Loucy (cell line): ENCODE data around the gene RAD50.

Source experiments
- H2AFZ ChIP-seq: fragments of 200-600 bp; sonication (generic); 2 replicates; pipeline ENCODE4 v1.6.0; 2016; ENCODE audit warnings: antibody characterized with exemption, mild to moderate bottlenecking, low read length, moderate library complexity
- H3F3A ChIP-seq: fragments of 200-600 bp; 2 replicates; pipeline ENCODE4 v1.6.0; 2016; ENCODE audit warnings: antibody characterized with exemption, low read depth, mild to moderate bottlenecking
- H3K27me3 ChIP-seq: fragments of 200-600 bp; sonication (generic); 2 replicates; pipeline ENCODE4 v1.6.1; 2014; ENCODE audit warnings: low read length, mild to moderate bottlenecking; ENCODE audit not compliant: insufficient read depth, poor library complexity, severe bottlenecking
- H3K36me3 ChIP-seq: fragments of 200-600 bp; sonication (generic); 2 replicates; pipeline ENCODE4 v1.6.1; 2016; ENCODE audit warnings: low read length; ENCODE audit not compliant: insufficient read depth
- H3K4me1 ChIP-seq: fragments of 200-600 bp; sonication (generic); 2 replicates; pipeline ENCODE4 v1.5.1; 2014; ENCODE audit warnings: low read length, mild to moderate bottlenecking; ENCODE audit not compliant: insufficient read depth, poor library complexity, severe bottlenecking
- H3K4me2 ChIP-seq: fragments of 200-600 bp; sonication (generic); 2 replicates; pipeline ENCODE4 v1.6.0; 2014; ENCODE audit warnings: antibody characterized with exemption, low read length, low read depth, mild to moderate bottlenecking; ENCODE audit not compliant: poor library complexity, severe bottlenecking
- H3K4me3 ChIP-seq: fragments of 200-600 bp; sonication (generic); 2 replicates; pipeline ENCODE4 v1.5.1; 2014; ENCODE audit warnings: low read length, mild to moderate bottlenecking, mixed read lengths; ENCODE audit not compliant: poor library complexity, severe bottlenecking
- H3K79me2 ChIP-seq: fragments of 200-600 bp; sonication (generic); 2 replicates; pipeline ENCODE4 v1.6.1; 2014; ENCODE audit warnings: low read length; ENCODE audit not compliant: insufficient read depth
- H3K9ac ChIP-seq: fragments of 200-600 bp; sonication (generic); 2 replicates; pipeline ENCODE4 v1.6.0; 2014; ENCODE audit warnings: mild to moderate bottlenecking, low read depth, low read length, moderate library complexity; ENCODE audit not compliant: poor library complexity, severe bottlenecking
- H3K9me2 ChIP-seq: fragments of 200-600 bp; sonication (generic); replicated peaks from 2 replicates; pipeline ENCODE4 v1.6.1; 2016; ENCODE audit warnings: low read depth, low read length, mixed read lengths
- H3K9me3 ChIP-seq: fragments of 200-600 bp; sonication (generic); 2 replicates; pipeline ENCODE4 v1.6.1; 2014; ENCODE audit warnings: mild to moderate bottlenecking, antibody characterized with exemption, low read length, low read depth; ENCODE audit not compliant: insufficient read depth
- H4K20me1 ChIP-seq: fragments of 200-600 bp; sonication (generic); 2 replicates; pipeline ENCODE4 v1.6.0; 2014; ENCODE audit warnings: antibody characterized with exemption, low read length, mild to moderate bottlenecking; ENCODE audit not compliant: insufficient read depth, poor library complexity, severe bottlenecking
- EZH2phosphoT487 ChIP-seq: fragments of 200-600 bp; IDR thresholded peaks from 2 replicates; pipeline ENCODE4 v1.6.1; 2018; ENCODE audit warnings: antibody characterized with exemption, mild to moderate bottlenecking, moderate library complexity, borderline replicate concordance
- TF ChIP-seq, protein P1 (sequence below): fragments of 200-600 bp; sonication (generic); conservative IDR thresholded peaks from 2 replicates; pipeline ENCODE4 v1.5.1; 2014; ENCODE audit warnings: mild to moderate bottlenecking, antibody characterized with exemption, low read length

The RAD50 gene

DNA sequence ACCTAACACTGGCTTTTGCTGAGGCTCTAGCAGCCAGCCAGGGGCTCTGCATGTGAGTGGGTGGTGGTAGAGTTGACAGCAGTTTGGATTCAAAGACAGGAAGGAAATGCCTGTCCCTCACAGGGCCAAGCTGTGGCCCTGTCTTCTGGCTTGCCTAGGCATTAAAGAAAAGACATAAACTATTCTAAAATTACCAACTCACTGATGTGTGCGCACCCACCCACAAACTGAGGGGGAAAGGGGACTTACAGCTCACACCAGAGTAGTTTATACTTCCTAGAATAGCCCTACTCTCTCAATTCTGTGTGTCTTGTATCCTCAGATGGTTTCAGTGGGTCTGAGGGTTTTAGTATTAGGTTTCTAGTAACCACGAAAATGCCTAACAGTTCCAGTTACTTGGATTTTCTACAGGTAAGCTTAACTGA lies 82.9 kb downstream of the RAD50 start:
- Histone ChIP-seq H3K4me1 (peaks cover 52% of the 10 kb centered on the region), H2AFZ (no peak overlapping the region), H4K20me1 (no peaks in the 10 kb centered on the region), H3K9me3 (no peaks in the 10 kb centered on the region), H3K79me2 (no peaks in the 10 kb centered on the region), H3F3A (peaks cover 6% of the 10 kb centered on the region; the same call in 1 of the 2 replicates), H3K4me2 (peak overlapping the region; percentile 60), H3K9me2 (no peaks in the 10 kb centered on the region), H3K4me3 (peak overlapping the region; percentile 51), H3K9ac (peak overlapping the region; percentile 57), H3K27me3 (no peaks in the 10 kb centered on the region), H3K36me3 (peaks cover 7% of the 10 kb centered on the region; the same call in 1 of the 2 replicates)
- TF ChIP-seq EZH2phosphoT487, result no peak
- TF ChIP-seq, protein P1, sequence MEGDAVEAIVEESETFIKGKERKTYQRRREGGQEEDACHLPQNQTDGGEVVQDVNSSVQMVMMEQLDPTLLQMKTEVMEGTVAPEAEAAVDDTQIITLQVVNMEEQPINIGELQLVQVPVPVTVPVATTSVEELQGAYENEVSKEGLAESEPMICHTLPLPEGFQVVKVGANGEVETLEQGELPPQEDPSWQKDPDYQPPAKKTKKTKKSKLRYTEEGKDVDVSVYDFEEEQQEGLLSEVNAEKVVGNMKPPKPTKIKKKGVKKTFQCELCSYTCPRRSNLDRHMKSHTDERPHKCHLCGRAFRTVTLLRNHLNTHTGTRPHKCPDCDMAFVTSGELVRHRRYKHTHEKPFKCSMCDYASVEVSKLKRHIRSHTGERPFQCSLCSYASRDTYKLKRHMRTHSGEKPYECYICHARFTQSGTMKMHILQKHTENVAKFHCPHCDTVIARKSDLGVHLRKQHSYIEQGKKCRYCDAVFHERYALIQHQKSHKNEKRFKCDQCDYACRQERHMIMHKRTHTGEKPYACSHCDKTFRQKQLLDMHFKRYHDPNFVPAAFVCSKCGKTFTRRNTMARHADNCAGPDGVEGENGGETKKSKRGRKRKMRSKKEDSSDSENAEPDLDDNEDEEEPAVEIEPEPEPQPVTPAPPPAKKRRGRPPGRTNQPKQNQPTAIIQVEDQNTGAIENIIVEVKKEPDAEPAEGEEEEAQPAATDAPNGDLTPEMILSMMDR, result no peak

DNA sequence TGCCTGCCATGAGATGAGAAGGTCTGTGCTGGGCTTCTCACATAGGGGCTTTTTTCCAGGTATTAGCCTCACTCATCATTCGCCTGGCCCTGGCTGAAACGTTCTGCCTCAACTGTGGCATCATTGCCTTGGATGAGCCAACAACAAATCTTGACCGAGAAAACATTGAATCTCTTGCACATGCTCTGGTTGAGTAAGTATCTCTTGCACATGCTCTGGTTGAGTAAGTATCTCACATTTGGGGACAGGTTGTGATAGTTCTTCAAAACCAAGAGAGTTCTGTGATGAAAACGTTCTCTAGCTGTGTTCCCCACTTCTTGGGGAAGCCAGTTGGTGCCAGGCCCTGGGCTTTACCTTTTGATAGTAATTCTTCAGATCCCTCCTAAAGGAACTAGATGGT lies 83.8 kb downstream of the RAD50 start:
- H3K4me3 ChIP-seq, result peak overlapping the region; percentile 51
- no peaks in the 10 kb centered on the region for H3K9me3 ChIP-seq
- no peaks in the 10 kb centered on the region for H4K20me1 ChIP-seq
- H3K4me1 ChIP-seq, result peaks cover 47% of the 10 kb centered on the region
- H3K79me2 ChIP-seq, result no peaks in the 10 kb centered on the region
- H3K36me3 ChIP-seq, result peaks cover 7% of the 10 kb centered on the region; the same call in 1 of the 2 replicates
- no peaks in the 10 kb centered on the region for H3K27me3 ChIP-seq
- peak overlapping the region; percentile 57 for H3K9ac ChIP-seq
- no peak overlapping the region for H2AFZ ChIP-seq
- H3K9me2 ChIP-seq, result no peaks in the 10 kb centered on the region
- peaks cover 6% of the 10 kb centered on the region; the same call in 1 of the 2 replicates for H3F3A ChIP-seq
- no peak for TF ChIP-seq EZH2phosphoT487
- TF ChIP-seq, protein P1, result no peak
- peak overlapping the region; percentile 60 for H3K4me2 ChIP-seq

DNA sequence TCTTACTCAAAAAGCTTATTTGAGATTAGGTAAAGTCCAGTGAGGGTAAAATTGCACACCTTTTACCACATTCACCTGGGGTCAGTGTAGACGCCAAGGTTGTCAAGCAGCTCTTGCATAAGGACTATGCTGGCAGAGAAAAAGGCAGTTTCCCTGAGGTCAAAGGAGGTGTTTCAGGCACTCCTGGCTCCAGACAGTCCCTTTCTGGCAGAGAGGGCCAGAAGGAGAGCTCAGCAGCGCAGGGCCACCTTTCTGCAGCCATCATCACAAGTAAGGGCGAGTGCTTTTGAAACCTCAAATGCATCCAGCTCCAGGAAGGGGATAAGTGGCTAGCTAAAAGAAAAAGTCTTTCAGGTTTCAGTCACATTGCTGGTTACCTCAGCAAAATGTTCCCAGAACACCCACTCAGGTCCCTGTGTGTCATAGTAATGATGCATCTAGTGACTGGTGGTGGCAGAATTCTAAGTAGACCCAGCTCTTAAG lies 84.5 kb downstream of the RAD50 start:
- H3K79me2 ChIP-seq, result no peaks in the 10 kb centered on the region
- no peak overlapping the region for H2AFZ ChIP-seq
- no peak overlapping the region for H3K4me3 ChIP-seq
- H3K36me3 ChIP-seq, result peaks cover 7% of the 10 kb centered on the region; the same call in 1 of the 2 replicates
- H3K4me1 ChIP-seq, result peaks cover 41% of the 10 kb centered on the region
- no peaks in the 10 kb centered on the region for H3K9me2 ChIP-seq
- H3F3A ChIP-seq, result peaks cover 6% of the 10 kb centered on the region; the same call in 1 of the 2 replicates
- no peak overlapping the region for H3K9ac ChIP-seq
- no peaks in the 10 kb centered on the region for H3K9me3 ChIP-seq
- H4K20me1 ChIP-seq, result no peaks in the 10 kb centered on the region
- H3K27me3 ChIP-seq, result no peaks in the 10 kb centered on the region
- TF ChIP-seq EZH2phosphoT487, result no peak
- TF ChIP-seq, protein P1, result no peak
- H3K4me2 ChIP-seq, result no peak overlapping the region
